ENCODE measurements around the gene RAMP1.

Gene RAMP1

DNA sequence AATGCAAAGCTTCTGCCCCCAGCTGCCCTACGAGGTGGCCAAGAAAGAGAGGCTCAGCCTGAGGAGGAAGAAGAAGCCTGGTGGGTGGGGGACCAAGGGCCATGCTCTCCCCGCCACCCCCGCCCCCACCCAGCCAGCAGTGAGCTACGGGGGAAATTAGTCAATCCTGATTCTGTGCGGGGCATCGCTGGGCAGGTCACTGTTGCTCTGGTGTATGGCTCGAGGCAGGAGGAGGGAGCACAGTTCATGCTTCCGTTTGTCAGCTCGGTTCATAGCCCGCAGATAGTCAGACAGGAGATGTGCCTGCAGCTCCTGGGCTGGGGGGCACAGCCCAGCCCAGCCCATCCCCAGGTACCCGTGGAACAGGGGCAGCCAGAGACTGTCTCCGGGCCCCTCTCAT is 17.1 kb downstream of the RAMP1 start:
- no peak for DNase-seq (ENCODE audit: low read depth)
- TF ChIP-seq, protein P1, sequence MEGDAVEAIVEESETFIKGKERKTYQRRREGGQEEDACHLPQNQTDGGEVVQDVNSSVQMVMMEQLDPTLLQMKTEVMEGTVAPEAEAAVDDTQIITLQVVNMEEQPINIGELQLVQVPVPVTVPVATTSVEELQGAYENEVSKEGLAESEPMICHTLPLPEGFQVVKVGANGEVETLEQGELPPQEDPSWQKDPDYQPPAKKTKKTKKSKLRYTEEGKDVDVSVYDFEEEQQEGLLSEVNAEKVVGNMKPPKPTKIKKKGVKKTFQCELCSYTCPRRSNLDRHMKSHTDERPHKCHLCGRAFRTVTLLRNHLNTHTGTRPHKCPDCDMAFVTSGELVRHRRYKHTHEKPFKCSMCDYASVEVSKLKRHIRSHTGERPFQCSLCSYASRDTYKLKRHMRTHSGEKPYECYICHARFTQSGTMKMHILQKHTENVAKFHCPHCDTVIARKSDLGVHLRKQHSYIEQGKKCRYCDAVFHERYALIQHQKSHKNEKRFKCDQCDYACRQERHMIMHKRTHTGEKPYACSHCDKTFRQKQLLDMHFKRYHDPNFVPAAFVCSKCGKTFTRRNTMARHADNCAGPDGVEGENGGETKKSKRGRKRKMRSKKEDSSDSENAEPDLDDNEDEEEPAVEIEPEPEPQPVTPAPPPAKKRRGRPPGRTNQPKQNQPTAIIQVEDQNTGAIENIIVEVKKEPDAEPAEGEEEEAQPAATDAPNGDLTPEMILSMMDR (IDR thresholded peaks at IDR 0.05; ENCODE audit: insufficient read depth, low read depth, low read length, missing control alignments) = no peak
- H3K4me3 ChIP-seq (ENCODE audit: low read depth, low read length) = no peak overlapping the region

DNA sequence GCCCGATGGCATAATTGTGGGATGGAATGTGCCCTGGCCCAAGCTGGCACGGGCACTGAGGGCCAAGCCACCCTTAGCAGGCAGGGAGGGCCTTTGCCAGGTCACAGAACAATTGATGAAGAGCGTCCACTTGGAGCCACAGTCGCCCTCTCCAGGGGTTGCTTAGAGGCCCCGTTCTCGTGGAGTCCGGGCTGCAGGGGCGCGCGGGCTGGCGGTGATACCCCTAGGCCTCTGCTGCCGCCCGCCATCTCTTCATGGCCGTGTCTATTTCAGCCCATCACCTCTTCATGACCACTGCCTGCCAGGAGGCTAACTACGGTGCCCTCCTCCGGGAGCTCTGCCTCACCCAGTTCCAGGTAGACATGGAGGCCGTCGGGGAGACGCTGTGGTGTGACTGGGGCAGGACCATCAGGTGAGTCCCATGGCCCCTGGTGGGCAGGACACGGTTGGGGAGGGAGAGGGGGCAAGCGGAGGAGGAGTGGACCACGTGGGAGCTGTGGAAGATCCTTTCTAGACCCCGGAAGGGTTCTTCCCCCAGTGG is 17.6 kb downstream of the RAMP1 start:
- TF ChIP-seq, protein P1 (IDR thresholded peaks at IDR 0.05; ENCODE audit: insufficient read depth, low read depth, low read length, missing control alignments) = no peak
- H3K4me3 ChIP-seq (ENCODE audit: low read depth, low read length) = no peak overlapping the region
- DNase-seq (ENCODE audit: low read depth) = no peak

DNA sequence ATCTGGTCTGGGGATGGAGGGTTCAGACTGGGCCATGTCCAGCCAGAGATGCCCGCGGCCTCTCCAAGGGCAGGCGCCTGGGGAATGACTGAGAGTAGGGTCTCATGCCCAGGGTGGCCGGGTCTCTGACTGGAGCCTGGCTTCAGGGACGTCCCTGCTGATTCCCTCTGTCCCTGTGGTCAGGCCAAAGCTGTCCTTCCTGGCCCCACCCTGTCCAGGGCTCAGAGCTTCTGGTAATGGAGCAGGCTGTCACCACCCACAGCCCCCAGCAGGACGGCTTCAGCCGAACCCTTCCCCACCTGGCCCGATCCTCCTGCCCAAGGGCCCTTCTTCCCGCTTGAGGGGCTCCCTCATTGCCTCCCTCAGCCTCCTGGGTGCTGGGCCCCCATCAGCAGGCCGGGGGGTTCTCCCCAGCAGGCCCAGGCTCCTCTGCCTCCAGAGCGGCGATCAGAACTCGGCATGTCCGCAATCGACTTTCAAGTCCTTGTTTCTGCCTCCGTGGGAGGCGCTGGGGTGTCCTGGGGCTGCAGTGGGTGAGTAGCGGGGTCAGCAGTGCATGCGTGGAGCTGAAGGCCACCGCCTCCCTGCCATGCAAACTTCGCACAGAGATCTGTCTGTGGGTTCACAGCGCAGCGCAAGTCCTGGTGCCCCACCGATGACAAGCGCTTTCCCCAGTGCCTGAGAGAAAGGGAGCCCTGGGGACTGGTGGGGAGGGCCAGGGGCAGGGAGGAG is 18.3 kb downstream of the RAMP1 start:
- TF ChIP-seq, protein P1 (IDR thresholded peaks at IDR 0.05; ENCODE audit: insufficient read depth, low read depth, low read length, missing control alignments) = no peak

DNA sequence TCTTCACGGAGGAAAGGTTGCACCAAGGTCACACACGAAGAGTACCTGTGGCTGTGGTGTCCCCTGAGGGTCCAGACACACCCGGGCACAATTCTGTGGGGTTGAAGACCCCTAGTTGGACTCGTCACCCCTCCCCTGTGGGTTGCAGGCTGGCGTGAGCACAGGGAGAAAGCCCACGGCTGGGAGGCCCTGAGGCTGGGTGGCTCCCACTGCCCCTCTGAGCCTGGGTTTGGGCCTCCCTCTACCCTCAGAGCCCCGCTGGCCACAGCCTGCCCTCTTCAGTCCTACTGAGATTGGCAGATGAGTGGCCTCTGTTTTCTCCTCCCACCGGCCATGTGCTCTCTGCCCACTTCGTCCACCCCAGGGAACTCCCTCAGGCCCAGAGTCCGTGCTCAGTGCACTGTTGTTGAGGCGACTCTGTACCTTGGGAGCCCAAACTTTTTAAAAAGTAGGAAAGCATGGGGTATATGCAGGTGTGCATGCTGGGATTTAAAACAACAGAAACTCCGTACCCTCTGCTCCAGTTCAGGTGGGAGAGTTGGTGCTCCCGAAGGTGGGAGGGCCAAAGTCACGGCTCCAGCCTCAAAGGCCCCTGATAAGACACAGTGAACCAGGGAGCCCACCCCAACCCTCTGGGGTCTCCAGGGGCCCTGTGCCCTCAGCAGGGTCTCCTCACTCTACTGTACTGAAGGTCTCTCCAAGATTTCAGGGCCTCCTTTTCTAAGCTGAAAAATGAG is 19.1 kb downstream of the RAMP1 start:
- no peak for DNase-seq (ENCODE audit: low read depth)
- no peak overlapping the region for H3K4me3 ChIP-seq (ENCODE audit: low read depth, low read length)
- TF ChIP-seq, protein P1 (IDR thresholded peaks at IDR 0.05; ENCODE audit: insufficient read depth, low read depth, low read length, missing control alignments) = no peak

More for the DNA sequence above, 18.3 kb downstream of the RAMP1 start:
- no peak for DNase-seq (ENCODE audit: low read depth)
- H3K4me3 ChIP-seq (ENCODE audit: low read depth, low read length) = no peak overlapping the region

DNA sequence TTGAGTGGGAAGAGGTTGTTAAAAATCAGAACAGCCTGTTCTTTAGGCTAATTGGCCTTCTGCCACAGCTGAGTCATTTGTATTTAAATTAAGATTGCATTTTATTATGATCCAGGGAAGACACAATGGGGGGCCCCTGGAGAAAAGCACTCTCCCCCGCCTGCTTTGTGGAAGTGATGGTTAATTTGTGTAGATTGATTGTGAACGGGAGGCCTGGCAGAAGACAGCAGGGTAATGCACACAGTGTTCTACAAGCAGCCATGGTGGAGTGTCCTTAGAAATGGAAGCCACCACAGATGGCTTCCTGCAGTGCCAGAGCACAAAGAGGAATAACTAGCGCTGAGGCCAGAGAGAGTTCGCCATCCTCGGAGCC is 19.6 kb downstream of the RAMP1 start:
- no peak for DNase-seq (ENCODE audit: low read depth)
- no peak overlapping the region for H3K4me3 ChIP-seq (ENCODE audit: low read depth, low read length)
- TF ChIP-seq, protein P1 (IDR thresholded peaks at IDR 0.05; ENCODE audit: insufficient read depth, low read depth, low read length, missing control alignments) = no peak

DNA sequence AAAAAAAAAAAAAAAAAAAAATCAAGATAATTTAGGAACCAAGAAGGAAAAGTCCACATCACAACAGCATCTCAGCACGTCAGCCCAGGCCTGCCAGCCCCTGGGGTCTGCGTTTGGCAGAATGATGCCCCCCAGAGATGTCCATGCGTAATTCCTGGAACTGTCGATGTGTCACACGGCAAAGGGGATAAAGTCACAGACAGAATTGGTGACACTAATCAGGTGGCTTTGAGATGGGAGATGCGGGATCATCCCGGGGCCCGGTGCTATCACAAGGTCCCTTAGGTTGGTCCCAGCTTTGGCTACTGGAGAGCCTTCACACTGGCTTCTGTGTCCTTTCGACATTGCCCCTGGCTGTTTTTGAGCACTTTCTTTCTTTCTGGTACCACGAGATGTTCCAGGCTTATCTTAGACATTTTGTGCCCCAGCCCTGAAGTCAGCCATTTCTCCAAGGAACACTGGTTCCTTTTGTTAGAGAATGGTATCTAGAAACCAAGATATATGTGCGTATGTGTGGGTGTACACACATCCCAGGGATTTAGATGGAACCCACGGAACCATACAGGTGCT is 20.7 kb downstream of the RAMP1 start:
- TF ChIP-seq, protein P1 (IDR thresholded peaks at IDR 0.05; ENCODE audit: insufficient read depth, low read depth, low read length, missing control alignments) = no peak
- no peak for DNase-seq (ENCODE audit: low read depth)
- no peak overlapping the region for H3K4me3 ChIP-seq (ENCODE audit: low read depth, low read length)

All from GM12865 (cell line).